Measurements from ENCODE around the gene ANKMY2.

- no peak for TF ChIP-seq CTCF (conservative IDR thresholded peaks at IDR 0.05; ENCODE audit: low read length)
- no peak for TF ChIP-seq EZH2phosphoT487 (IDR thresholded peaks at IDR 0.05; ENCODE audit: borderline replicate concordance)
Measured at GRCh38 chr7:16579216-16579615, 66.3 kb downstream of the ANKMY2 start.
